SW 1271 (cell line): ENCODE results near the gene HEPACAM2.

ENCODE experiments used
- DNase-seq, 2 experiments: peaks; one replicate each; lab custom pipeline; 2025; lab: John Stamatoyannopoulos, UW

HEPACAM2 gene

GRCh38 chr7:93226310-93226709 lies at the start of gene HEPACAM2:
Gene HEPACAM2 (minus strand): TSS chr7:93226469.
- DNase-seq: no peak

- no peak for DNase-seq
These were observed 39.0 kb upstream of the HEPACAM2 start for GRCh38 chr7:93265220-93265619.

GRCh38 chr7:93262535-93262934 lies 36.3 kb upstream of the HEPACAM2 start:
- DNase-seq: no peak

GRCh38 chr7:93258661-93259060 lies 32.4 kb upstream of the HEPACAM2 start:
- no peak for DNase-seq

GRCh38 chr7:93249491-93250148 lies 23.4 kb upstream of the HEPACAM2 start:
- DNase-seq: no peak

- peak in 1 of 2 experiments; percentile 48 for DNase-seq
These were observed 19.5 kb upstream of the HEPACAM2 start for GRCh38 chr7:93245525-93246432.

GRCh38 chr7:93242106-93242505 lies 15.8 kb upstream of the HEPACAM2 start:
- DNase-seq: no peak

- DNase-seq: no peak
These were observed 13.6 kb upstream of the HEPACAM2 start for GRCh38 chr7:93239824-93240223.

GRCh38 chr7:93238748-93239147 lies 12.5 kb upstream of the HEPACAM2 start:
- DNase-seq: no peak

GRCh38 chr7:93238131-93238530 lies 11.9 kb upstream of the HEPACAM2 start:
- no peak for DNase-seq

- no peak for DNase-seq
These were observed 9.3 kb upstream of the HEPACAM2 start for GRCh38 chr7:93235541-93235940.

GRCh38 chr7:93232673-93233018 lies 6.4 kb upstream of the HEPACAM2 start:
- DNase-seq: no peak

GRCh38 chr7:93231799-93232672 lies 5.8 kb upstream of the HEPACAM2 start, which contains the start of gene VPS50:
Gene VPS50 (plus strand): TSS chr7:93232366. CDS start chr7:93232468, 102 bp downstream.
- peak; percentile 89 to 97 for DNase-seq

GRCh38 chr7:93231259-93231658 lies 5.0 kb upstream of the HEPACAM2 start:
- no peak for DNase-seq

GRCh38 chr7:93228302-93228701 lies 2.0 kb upstream of the HEPACAM2 start:
- peak in 1 of 2 experiments; percentile 77 for DNase-seq

GRCh38 chr7:93219868-93220267 lies 6.4 kb downstream of the HEPACAM2 start:
- DNase-seq: no peak

- DNase-seq: no peak
These were observed 7.1 kb downstream of the HEPACAM2 start for GRCh38 chr7:93218997-93219827.

GRCh38 chr7:93212881-93213280 lies 13.4 kb downstream of the HEPACAM2 start:
- DNase-seq: no peak

- DNase-seq: no peak
These were observed 14.9 kb downstream of the HEPACAM2 start for GRCh38 chr7:93211228-93211818.

GRCh38 chr7:93205046-93205445 lies 21.2 kb downstream of the HEPACAM2 start:
- no peak for DNase-seq

- no peak for DNase-seq
These were observed 22.8 kb downstream of the HEPACAM2 start for GRCh38 chr7:93203496-93203895.
